ENCODE data around the gene SMURF2. TPM values are rescaled to one million over a fixed set of nuclear protein-coding genes. Genes with fewer than 3 reads are reported as not detected.
"Not testable (repeated sequence)": the region's sequence is repeated elsewhere in the genome, so short reads cannot be mapped to it uniquely, and the experiment has no call there.

Gene SMURF2
- total and polyA plus RNA-seq, 5 donors = 4.7 to 27.2 (median 15.2) TPM

DNA sequence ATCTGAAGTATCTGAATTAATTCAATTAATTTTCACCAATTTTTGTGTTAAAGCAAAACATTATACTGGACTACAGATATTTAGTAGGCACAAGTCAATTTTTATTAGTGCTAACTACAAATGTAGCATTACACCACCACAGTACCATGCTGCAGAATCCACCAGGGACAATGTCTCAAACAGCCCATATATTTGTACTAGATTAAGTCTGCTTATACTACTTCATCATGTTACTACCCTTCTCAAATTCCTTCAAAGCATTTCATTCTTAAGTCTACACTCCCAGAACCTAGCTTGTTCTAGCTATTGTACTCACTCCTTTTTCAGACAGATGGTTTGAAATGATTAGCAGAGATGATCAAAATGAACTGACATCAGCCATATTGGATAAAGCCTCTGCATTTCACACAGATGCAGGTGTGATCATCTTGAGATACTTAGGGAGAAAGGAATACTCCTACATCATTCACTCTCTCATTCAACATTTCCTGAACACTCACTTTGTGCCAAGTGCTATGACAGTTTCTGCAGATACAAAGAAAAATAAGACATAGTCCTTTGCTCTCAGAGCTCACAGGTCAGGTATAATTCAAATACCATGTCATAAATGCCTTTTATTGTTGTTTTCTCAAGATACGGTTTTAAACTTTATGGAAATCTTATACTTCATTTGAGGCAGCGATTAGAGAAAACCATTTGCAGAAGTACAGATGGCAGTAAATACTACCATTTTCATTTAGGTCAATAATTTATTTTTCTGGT is 47.7 kb downstream of the SMURF2 start:
- ATAC-seq (no peak), DNase-seq (no peak)
- 59% methylated on average over 2 of the region's 2 CpGs for WGBS
- Histone ChIP-seq H3K4me3 (ENCODE audit: low read length) (no peak overlapping the region), H3K9me3 (ENCODE audit: control insufficient read depth, low read length) (no peaks in the 10 kb centered on the region), H3K4me1 (ENCODE audit: control insufficient read depth, insufficient read depth, low read length) (peaks cover 4% of the 10 kb centered on the region), H3K27me3 (ENCODE audit: control insufficient read depth, insufficient read depth) (no peaks in the 10 kb centered on the region), H3K27ac (ENCODE audit: low read length) (no peak overlapping the region)
- intact Hi-C loops (cut with DNase I) = no loop called here

GRCh38 chr17:64611369-64611768 is 50.7 kb downstream of the SMURF2 start:
- no peak for ATAC-seq
- Histone ChIP-seq H3K4me3 (ENCODE audit: low read length) (no peak overlapping the region), H3K9me3 (ENCODE audit: control insufficient read depth, low read length) (no peaks in the 10 kb centered on the region), H3K27ac (ENCODE audit: low read length) (no peak overlapping the region), H3K4me1 (ENCODE audit: control insufficient read depth, insufficient read depth, low read length) (peaks cover 4% of the 10 kb centered on the region), H3K27me3 (ENCODE audit: control insufficient read depth, insufficient read depth) (no peaks in the 10 kb centered on the region)
- intact Hi-C loops (cut with DNase I) = no loop called here
- DNase-seq = no peak
- 78% methylated on average over 7 of the region's 7 CpGs for WGBS

GRCh38 chr17:64610244-64610643 is 51.9 kb downstream of the SMURF2 start:
- intact Hi-C loops (cut with DNase I); H3K4me3 ChIP-seq (ENCODE audit: low read length); H3K9me3 ChIP-seq (ENCODE audit: control insufficient read depth, low read length); H3K27me3 ChIP-seq (ENCODE audit: control insufficient read depth, insufficient read depth); DNase-seq; ATAC-seq; H3K27ac ChIP-seq (ENCODE audit: low read length); H3K4me1 ChIP-seq (ENCODE audit: control insufficient read depth, insufficient read depth, low read length): not testable (repeated sequence)
- WGBS = 94% methylated on average over 2 of the region's 2 CpGs

DNA sequence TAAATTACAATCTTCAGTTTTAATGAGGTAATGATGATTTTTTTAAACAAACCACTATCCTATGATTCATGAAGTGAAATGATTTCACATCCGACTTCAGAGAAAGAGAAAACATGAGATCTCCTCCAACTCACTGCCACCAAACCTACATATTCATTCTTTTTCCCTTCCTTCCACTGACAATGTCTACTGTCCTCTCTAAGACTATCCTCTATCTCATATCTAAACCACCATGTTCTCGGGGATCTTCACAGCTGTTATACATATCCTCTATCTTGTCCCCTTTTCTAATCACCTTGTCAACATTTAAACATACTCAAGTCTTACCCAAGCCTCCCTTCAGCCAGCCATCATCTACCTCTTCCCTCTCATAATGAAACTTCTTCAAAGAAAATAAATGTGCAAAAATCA is 53.5 kb downstream of the SMURF2 start:
- H3K4me1 ChIP-seq (ENCODE audit: control insufficient read depth, insufficient read depth, low read length) = peaks cover 2% of the 10 kb centered on the region
- 63% methylated on average over 2 of the region's 2 CpGs for WGBS
- no peaks in the 10 kb centered on the region for H3K9me3 ChIP-seq (ENCODE audit: control insufficient read depth, low read length)
- ATAC-seq = no peak
- intact Hi-C loops (cut with DNase I) = no loop called here
- no peak overlapping the region for H3K27ac ChIP-seq (ENCODE audit: low read length)
- DNase-seq = no peak
- H3K27me3 ChIP-seq (ENCODE audit: control insufficient read depth, insufficient read depth) = no peaks in the 10 kb centered on the region
- no peak overlapping the region for H3K4me3 ChIP-seq (ENCODE audit: low read length)

- Histone ChIP-seq H3K4me1 (ENCODE audit: control insufficient read depth, insufficient read depth, low read length) (no peaks in the 10 kb centered on the region), H3K27me3 (ENCODE audit: control insufficient read depth, insufficient read depth) (no peaks in the 10 kb centered on the region), H3K9me3 (ENCODE audit: control insufficient read depth, low read length) (no peaks in the 10 kb centered on the region), H3K4me3 (ENCODE audit: low read length) (no peak overlapping the region), H3K27ac (ENCODE audit: low read length) (no peak overlapping the region)
- no peak for DNase-seq
- 92% methylated on average over 2 of the region's 2 CpGs for WGBS
- intact Hi-C loops (cut with DNase I) = no loop called here
- ATAC-seq = no peak
These were observed 54.1 kb downstream of the SMURF2 start for GRCh38 chr17:64607862-64608565.

- H3K27ac ChIP-seq (ENCODE audit: low read length); H3K4me3 ChIP-seq (ENCODE audit: low read length); ATAC-seq; H3K27me3 ChIP-seq (ENCODE audit: control insufficient read depth, insufficient read depth); H3K4me1 ChIP-seq (ENCODE audit: control insufficient read depth, insufficient read depth, low read length); H3K9me3 ChIP-seq (ENCODE audit: control insufficient read depth, low read length); intact Hi-C loops (cut with DNase I): not testable (repeated sequence)
- WGBS = 75% methylated on average over 12 of the region's 12 CpGs
- DNase-seq = peak in 1 of 3 donors; percentile 28
These were observed 57.6 kb downstream of the SMURF2 start for GRCh38 chr17:64604532-64604931.

- Histone ChIP-seq H3K27me3 (ENCODE audit: control insufficient read depth, insufficient read depth) (no peaks in the 10 kb centered on the region), H3K4me1 (ENCODE audit: control insufficient read depth, insufficient read depth, low read length) (no peaks in the 10 kb centered on the region), H3K4me3 (ENCODE audit: low read length) (no peak overlapping the region), H3K27ac (ENCODE audit: low read length) (no peak overlapping the region), H3K9me3 (ENCODE audit: control insufficient read depth, low read length) (no peaks in the 10 kb centered on the region)
- intact Hi-C loops (cut with DNase I) = no loop called here
- no peak for ATAC-seq
- DNase-seq = no peak
- WGBS = 74% methylated on average over 1 of the region's 1 CpG
These were observed 58.1 kb downstream of the SMURF2 start for GRCh38 chr17:64603987-64604386.

DNA sequence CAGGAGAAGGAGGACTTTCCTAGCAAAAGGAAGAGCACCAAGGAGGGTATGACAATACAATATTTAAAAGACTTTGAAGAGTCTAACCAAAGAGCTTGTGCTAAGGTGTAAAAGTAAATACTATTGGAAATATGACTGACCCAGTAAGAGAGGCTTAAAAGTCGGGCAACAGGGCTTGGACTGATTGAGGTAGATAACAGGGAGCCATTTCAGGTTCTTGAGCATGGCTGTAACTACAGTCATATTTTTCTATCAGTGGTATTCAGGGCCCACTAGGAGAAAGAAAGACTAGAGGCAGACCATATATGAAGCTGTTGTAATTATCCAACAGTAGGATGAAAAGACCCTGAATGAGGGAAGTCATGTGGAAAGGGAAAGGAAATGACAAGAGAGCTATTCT is 62.3 kb downstream of the SMURF2 start:
- no peak for DNase-seq

DNA sequence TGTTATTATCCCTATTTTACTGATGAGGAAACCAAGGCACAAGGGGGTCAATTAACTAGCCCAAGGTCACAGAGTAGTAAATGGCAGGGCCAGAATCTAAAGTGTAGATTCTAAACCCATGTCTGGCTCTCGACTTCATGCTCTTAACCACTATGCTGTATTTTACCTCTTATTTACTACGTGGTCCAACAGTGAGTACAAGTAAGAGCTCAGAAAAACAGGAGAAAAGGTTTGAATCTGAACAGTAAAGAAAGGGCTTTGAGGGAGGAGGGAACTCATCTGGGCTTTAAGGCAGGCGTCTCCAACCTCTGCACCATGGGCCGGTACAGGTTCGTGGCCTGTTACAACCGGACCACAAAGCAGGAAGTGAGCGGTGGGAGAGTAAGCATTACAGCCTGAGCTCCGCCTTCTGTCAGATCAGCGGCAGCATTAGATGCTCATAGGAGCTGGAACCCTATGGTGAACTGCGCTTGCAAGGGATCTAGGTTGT is 62.9 kb downstream of the SMURF2 start:
- Histone ChIP-seq H3K27me3 (ENCODE audit: control insufficient read depth, insufficient read depth) (no peaks in the 10 kb centered on the region), H3K27ac (ENCODE audit: low read length) (no peak overlapping the region), H3K4me1 (ENCODE audit: control insufficient read depth, insufficient read depth, low read length) (no peaks in the 10 kb centered on the region), H3K9me3 (ENCODE audit: control insufficient read depth, low read length) (no peaks in the 10 kb centered on the region), H3K4me3 (ENCODE audit: low read length) (no peak overlapping the region)
- WGBS = 78% methylated on average over 10 of the region's 10 CpGs
- peak; percentile 19 to 40 for ATAC-seq
- intact Hi-C loops (cut with DNase I) = no loop called here
- no peak for DNase-seq

More for the DNA sequence above, 62.3 kb downstream of the SMURF2 start:
- intact Hi-C loops (cut with DNase I) = no loop called here
- Histone ChIP-seq H3K9me3 (ENCODE audit: control insufficient read depth, low read length) (no peaks in the 10 kb centered on the region), H3K27ac (ENCODE audit: low read length) (no peak overlapping the region), H3K4me3 (ENCODE audit: low read length) (no peak overlapping the region), H3K27me3 (ENCODE audit: control insufficient read depth, insufficient read depth) (no peaks in the 10 kb centered on the region), H3K4me1 (ENCODE audit: control insufficient read depth, insufficient read depth, low read length) (no peaks in the 10 kb centered on the region)
- 80% methylated on average over 1 of the region's 1 CpG for WGBS
- no peak for ATAC-seq

DNA sequence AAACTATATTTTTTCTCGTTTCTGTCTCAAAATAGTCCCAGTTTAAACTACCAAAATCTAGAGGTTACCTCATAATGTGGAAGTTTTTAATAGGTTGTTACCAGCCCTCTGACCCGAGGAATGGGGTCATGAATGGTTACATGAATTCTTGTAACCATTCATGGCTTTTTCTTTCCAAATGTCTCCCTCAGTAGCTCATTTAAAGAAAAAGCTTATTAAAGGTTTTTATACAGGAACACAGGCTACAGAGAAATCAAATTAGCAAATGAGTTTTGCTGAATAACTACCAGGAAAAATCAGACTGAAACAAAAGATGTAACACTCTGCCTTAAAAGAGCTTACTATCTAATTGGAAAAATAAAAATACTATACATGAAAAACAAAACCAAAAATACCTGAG is 63.4 kb downstream of the SMURF2 start:
- WGBS = 73% methylated on average over 2 of the region's 2 CpGs
- ATAC-seq = no peak
- intact Hi-C loops (cut with DNase I) = no loop called here
- no peaks in the 10 kb centered on the region for H3K9me3 ChIP-seq (ENCODE audit: control insufficient read depth, low read length)
- H3K27ac ChIP-seq (ENCODE audit: low read length) = no peak overlapping the region
- H3K4me1 ChIP-seq (ENCODE audit: control insufficient read depth, insufficient read depth, low read length) = no peaks in the 10 kb centered on the region
- DNase-seq = no peak
- no peaks in the 10 kb centered on the region for H3K27me3 ChIP-seq (ENCODE audit: control insufficient read depth, insufficient read depth)
- no peak overlapping the region for H3K4me3 ChIP-seq (ENCODE audit: low read length)

DNA sequence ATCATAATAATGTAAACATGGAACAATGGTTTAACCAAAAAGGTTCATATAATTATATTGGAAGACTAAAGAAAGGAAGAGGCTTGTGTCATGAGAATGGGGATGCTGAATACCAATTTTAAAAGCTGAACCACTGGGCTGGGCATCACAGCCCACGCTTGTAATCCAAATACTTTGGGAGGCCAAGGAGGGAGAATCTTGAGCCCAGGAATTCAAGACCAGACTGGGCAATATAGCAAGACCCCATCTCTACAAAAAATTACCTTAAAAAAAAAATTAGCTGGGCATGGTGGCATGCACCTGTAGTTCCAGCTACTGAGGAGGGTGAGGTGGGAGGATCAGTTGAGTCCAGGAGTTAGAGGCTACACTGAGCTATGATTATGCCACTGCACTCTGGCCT is 65.1 kb downstream of the SMURF2 start:
- Histone ChIP-seq H3K27ac (ENCODE audit: low read length) (no peak overlapping the region), H3K27me3 (ENCODE audit: control insufficient read depth, insufficient read depth) (no peaks in the 10 kb centered on the region), H3K4me1 (ENCODE audit: control insufficient read depth, insufficient read depth, low read length) (no peaks in the 10 kb centered on the region), H3K4me3 (ENCODE audit: low read length) (no peak overlapping the region), H3K9me3 (ENCODE audit: control insufficient read depth, low read length) (no peaks in the 10 kb centered on the region)
- ATAC-seq (no peak), DNase-seq (no peak)
- WGBS = 95% methylated on average over 1 of the region's 1 CpG
- intact Hi-C loops (cut with DNase I) = no loop called here

Measured in right cardiac atrium (tissue), 5 donors.